GM18498 (cell line): ENCODE measurements around the gene TAC3.
"Not testable (repeated sequence)": the region's sequence is repeated elsewhere in the genome, so short reads cannot be mapped to it uniquely, and the experiment has no call there.

Source experiments
- ATAC-seq: cut with Tn5 transposase; IDR thresholded peaks from one replicate; pipeline ENCODE4 v1.9.1; 2021; ENCODE audit warnings: mild to moderate bottlenecking, moderate library complexity; ENCODE audit not compliant: unreplicated experiment

Gene TAC3

GRCh38 chr12:57039016-57039798 is 22.9 kb upstream of the TAC3 start:
- ATAC-seq: no peak

GRCh38 chr12:57037264-57037663 is 20.9 kb upstream of the TAC3 start:
- ATAC-seq: no peak

GRCh38 chr12:57033431-57033830 is 17.1 kb upstream of the TAC3 start:
- ATAC-seq: no peak

- no peak for ATAC-seq
Observed at GRCh38 chr12:57031789-57032188, 15.5 kb upstream of the TAC3 start.

GRCh38 chr12:57031138-57031725 is 14.9 kb upstream of the TAC3 start:
- ATAC-seq: peak; percentile 68

- ATAC-seq: no peak
Observed at GRCh38 chr12:57029457-57029856, 13.1 kb upstream of the TAC3 start.

DNA sequence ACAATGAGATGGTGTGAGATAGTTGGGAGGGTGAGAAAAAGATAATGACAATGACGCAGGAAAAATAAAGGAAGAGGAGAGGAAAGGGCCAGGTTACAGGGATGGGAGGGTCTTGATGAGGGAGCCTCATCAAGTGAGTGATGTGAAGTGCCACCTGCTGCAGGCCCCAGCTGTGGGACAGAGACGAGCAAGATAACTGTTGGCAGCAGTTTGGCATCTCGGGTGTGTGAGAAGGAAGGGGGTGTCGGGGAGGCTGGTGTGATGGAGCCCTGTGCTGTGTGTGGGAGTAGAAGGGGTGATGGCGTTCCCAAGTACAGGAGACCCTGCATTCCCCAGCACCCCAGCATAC is 11.4 kb upstream of the TAC3 start:
- no peak for ATAC-seq

- no peak for ATAC-seq
Observed at GRCh38 chr12:57027011-57027804, 10.9 kb upstream of the TAC3 start.

- ATAC-seq: no peak
Observed at GRCh38 chr12:57025196-57025595, 8.9 kb upstream of the TAC3 start.

- ATAC-seq: not testable (repeated sequence)
Observed at GRCh38 chr12:57022324-57022723, 6.0 kb upstream of the TAC3 start.

DNA sequence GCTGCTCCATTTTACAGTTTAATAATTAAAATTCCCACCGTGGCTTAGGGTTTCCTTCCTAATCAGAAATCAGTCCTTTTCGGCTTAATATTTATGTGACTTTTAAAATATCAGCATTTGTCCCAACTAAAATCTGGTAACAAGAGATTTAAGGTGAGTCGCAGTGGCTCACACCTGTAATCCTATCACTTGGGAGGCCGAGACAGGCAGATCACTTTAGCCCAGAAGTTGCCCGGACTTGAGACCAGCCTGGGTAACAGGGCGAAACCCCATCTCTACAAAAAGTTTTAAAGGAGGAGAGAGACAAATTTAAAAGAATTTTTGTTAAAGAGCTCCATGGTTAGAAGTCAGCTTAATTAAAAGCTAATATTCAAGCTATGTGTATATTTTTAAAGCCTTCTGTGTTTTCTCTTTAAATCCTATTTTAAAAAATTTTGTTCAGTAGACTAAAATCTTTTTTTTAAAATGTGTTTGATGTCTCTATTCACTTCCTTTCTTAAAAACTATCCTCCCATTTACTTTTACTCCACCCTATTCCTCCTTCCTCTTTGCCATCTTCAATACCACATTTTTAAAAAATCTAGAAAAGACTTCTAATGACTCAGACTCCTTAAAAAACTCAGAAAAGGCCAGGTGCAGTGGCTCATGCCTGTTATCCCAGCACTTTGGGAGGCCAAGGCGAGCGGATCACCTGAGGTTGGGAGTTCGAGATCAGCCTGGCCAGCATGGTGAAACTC is 3.8 kb upstream of the TAC3 start:
- ATAC-seq: no peak

DNA sequence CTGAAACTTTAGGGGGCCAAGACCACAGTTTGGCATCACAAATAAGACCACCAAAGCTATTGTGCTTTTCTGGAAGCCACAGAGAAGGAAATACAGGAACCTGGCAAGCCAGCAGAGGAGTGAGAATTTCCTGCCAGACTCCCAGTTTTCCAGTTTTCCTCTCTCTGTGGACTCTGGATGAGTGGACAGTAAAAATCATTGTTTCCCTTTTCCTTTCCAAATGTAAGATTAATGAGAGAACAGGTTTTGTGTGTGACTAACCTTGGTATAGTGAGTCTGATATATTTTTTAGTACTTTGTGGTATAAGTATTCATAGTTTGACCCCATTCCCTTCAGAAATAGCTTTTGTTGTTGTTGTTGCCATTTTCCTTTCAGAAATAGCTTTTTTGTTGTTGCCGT is 2.6 kb upstream of the TAC3 start:
- ATAC-seq: no peak

DNA sequence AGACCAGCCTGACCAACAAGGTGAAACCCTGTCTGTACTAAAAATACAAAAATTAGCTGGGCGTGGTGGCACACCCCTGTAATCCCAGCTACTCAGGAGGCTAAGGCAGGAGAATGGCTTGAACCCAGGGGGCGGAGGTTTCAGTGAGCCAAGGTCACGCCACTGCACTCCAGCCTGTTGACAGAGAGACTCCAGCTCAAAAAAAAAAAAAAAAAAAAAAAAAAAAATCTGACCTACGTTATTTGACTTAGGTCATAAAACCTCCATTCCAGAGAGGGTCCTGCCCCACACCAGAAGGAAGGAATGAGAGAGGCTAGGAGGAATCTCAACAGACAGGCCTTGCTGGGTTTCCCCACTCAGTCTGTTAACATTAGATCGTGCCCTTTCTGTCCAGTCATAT is 2.0 kb upstream of the TAC3 start:
- ATAC-seq: not testable (repeated sequence)

DNA sequence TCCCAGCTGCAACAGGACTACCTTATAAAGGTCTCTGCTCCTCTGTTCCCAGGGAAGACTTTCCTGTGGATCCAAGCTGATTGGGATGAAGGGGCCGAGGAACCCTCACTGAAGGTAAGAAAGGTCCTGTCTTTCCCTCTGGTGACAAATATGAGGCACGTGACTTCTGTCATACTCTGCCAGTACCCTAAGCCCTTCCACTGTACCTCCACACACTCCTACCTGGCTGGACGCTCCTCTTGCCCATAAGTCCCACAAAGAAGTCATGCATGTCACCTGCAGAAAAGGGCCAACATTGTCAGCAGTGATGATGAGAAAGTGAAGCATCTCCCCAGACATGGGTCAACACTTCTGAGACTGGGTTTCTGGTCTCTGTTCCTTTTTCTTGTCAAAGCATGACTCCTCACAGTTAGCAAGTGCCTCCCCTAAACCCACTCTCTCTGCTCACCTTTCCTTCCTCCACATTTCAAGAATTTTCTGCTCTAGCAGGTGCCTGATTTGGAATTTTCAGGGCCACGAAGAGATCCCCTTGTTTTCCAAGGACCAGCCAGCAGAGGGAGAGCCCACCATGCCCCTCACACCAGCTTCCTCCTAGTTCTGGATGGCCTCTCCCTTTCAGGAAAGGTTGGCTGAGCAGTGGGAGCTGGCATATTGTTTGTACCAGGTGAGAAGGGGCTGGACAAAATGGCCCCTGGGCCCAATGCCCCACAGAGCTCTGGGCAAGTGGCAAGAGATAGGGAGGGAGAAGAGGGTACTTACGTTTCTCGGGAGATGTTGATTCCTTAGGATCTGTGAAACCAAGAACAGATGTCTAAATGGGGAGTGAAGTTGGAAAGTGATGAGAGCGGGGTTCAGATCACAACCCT is 3.5 kb downstream of the TAC3 start:
- ATAC-seq: peak; percentile 79

DNA sequence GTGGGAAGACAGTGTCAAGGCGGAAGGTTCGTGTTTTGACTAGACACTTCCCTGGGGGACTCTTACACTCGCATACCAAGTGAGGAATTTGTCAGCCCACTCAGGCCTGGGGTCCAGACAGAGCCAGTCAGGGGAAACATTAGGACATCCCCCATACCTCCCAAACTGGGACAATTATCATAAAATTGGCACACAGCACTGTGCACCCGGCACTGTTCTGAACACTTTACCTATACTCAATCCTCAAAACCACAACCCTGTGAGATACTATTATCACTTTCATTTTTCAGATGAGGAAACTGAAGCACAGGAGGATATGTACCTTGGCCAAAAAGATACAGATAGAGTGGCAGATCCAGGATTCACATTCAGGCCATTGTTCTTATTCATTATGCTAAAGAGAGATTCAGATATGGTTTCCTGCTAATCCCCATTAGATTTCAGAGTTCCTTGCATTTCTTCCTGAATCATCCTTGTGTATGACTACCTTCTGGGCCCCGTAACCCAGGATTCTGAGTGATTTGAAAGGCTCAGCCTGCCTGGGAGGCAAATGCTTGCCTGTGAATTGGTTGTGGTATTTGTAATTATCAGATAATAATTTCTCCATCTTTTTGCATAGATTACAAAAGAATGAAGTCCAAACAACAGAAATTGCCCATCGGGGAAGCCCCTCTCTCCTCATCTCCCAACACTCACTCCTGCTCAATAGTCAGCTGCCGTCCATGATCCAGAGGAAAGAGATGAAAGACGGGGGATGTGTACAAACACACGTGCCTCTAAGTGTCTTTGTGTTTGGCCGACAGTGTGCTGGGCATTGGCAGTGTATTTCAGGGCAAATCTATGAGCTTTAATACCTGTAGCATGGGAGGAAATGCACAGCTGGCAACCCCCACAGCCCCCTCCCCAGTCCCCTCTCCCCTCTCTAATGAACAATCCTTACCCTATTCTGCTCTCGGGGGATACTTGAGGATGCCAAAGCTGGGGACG is 4.6 kb downstream of the TAC3 start:
- ATAC-seq: no peak

DNA sequence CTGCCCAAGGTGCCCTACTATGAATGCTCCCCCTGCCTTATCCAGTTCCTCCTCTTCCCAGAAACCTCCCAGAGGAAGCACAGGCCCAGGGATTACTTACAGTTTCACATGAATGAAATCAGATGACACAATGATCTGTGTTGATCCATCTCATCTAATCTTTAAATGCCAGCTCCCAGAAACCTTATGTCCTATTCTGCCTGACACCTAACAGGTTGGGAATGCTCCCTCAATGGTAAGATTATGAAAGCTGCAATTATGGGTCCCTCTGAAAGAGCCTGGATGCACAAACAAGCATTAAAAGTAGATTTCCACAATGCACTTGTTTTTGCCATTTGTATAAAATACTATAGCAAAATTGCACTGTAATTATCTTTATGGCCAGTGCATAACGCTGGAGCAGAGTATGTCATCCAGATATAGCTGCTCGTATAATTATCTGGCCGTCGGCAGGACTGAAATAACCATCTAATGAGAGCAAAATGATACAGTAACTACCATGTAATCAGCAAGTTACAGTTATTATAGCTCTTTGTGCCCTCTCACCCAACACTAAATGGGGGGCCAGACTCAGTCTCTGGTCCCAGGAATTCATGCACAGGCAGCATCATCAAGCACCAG is 5.6 kb downstream of the TAC3 start:
- ATAC-seq: no peak

DNA sequence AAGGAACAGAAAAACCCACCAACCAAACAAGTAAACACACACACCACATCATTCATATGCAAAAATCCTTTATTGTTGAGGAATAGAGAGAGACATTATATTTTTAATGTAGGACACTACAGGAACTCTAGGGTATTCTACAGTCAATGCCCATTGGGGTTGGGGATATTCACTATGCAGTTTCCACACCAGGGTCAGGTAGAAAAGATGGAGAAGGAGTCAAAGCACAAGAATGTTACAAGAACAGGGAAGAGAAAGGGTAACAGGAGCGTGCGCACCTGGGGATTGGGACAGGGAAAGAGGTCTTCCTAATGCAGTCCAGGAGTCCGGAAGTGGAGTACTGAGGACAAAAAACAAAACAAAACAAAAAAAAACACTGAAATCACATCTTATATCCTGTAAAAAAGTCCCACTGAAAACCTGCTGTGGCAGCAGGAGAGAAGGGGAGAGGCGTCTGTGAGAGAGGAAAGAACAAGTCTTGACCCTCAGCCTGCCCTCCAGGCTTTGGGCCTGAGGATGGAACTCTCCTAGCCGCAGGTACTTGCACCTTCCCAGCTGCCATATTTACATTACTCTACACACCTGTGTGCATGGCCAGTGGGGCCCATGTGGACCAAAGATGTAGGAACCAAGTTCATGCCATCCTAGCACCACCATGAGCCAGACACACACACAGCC is 6.2 kb downstream of the TAC3 start:
- no peak for ATAC-seq

GRCh38 chr12:57008178-57008577 is 8.2 kb downstream of the TAC3 start:
- no peak for ATAC-seq
